Memory B cell (primary cell): ENCODE measurements around the gene AOPEP.

Source experiments
- ATAC-seq: fragments of 150-1000 bp; cut with Tn5 transposase; 2 replicates; pipeline ENCODE4 v1.10.0; 2021; ENCODE audit warnings: low read depth, mild to moderate bottlenecking, moderate library complexity
- DNase-seq, 2 donors: peaks; one replicate each; pipeline ENCODE4 v3.0.0; 2022; ENCODE audit warnings: low spot score in 2 of 2
- H3K27ac Mint-ChIP-seq: one replicate; pipeline ENCODE4 v1.8.0; 2022; ENCODE audit warnings: mild to moderate bottlenecking, moderate library complexity, mixed read lengths
- H3K27me3 Mint-ChIP-seq: one replicate; pipeline ENCODE4 v1.8.0; 2022; ENCODE audit warnings: mixed read lengths
- H3K36me3 Mint-ChIP-seq: one replicate; pipeline ENCODE4 v1.8.0; 2022; ENCODE audit warnings: mild to moderate bottlenecking, mixed read lengths
- H3K4me1 Mint-ChIP-seq: one replicate; pipeline ENCODE4 v1.8.0; 2022; ENCODE audit warnings: mixed read lengths
- H3K4me3 Mint-ChIP-seq: one replicate; pipeline ENCODE4 v1.8.0; 2022; ENCODE audit warnings: mild to moderate bottlenecking, moderate library complexity, mixed read lengths
- H3K9me3 Mint-ChIP-seq: one replicate; pipeline ENCODE4 v1.8.0; 2022; ENCODE audit warnings: mixed read lengths

The AOPEP gene

GRCh38 chr9:94783102-94783682 lies 56.7 kb downstream of the AOPEP start:
- Mint-ChIP-seq H3K4me1 (peaks cover 4% of the 10 kb centered on the region), H3K27me3 (no peaks in the 10 kb centered on the region), H3K4me3 (no peak overlapping the region), H3K9me3 (no peaks in the 10 kb centered on the region), H3K36me3 (no peaks in the 10 kb centered on the region), H3K27ac (no peak overlapping the region)
- peak; percentile 10 to 17 for DNase-seq
- no peak for ATAC-seq

DNA sequence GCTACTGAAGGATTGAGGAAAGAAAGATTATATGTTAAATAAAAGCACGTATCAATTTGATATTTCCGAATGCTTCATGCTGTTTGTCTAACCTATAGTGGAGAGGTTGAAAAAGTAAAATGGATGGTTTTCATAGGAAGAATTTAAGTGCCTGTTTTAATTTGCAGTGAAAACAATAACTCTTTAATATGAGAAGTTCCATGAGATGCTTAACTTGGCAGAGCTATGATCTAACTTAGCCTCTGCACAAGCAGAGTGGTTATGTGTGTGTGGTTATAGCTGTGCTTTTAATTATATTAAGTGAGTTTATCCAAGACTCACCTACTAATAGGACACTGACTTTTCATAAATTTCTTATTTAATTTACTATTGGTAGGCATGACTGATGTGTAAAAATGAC lies 57.4 kb downstream of the AOPEP start:
- H3K27me3 Mint-ChIP-seq, result no peaks in the 10 kb centered on the region
- DNase-seq (no peak), ATAC-seq (no peak)
- H3K4me1 Mint-ChIP-seq, result peaks cover 4% of the 10 kb centered on the region
- H3K4me3 Mint-ChIP-seq, result no peak overlapping the region
- H3K9me3 Mint-ChIP-seq, result no peaks in the 10 kb centered on the region
- H3K27ac Mint-ChIP-seq, result no peak overlapping the region
- H3K36me3 Mint-ChIP-seq, result no peaks in the 10 kb centered on the region

GRCh38 chr9:94785215-94786169 lies 59.0 kb downstream of the AOPEP start:
- Mint-ChIP-seq H3K4me1 (peaks cover 2% of the 10 kb centered on the region), H3K4me3 (no peak overlapping the region), H3K27me3 (no peaks in the 10 kb centered on the region), H3K36me3 (no peaks in the 10 kb centered on the region), H3K27ac (no peak overlapping the region), H3K9me3 (no peaks in the 10 kb centered on the region)
- DNase-seq (no peak), ATAC-seq (no peak)

- H3K36me3 Mint-ChIP-seq, result peaks cover 2% of the 10 kb centered on the region
- peaks cover 2% of the 10 kb centered on the region for H3K4me1 Mint-ChIP-seq
- no peak overlapping the region for H3K4me3 Mint-ChIP-seq
- H3K27ac Mint-ChIP-seq, result no peak overlapping the region
- DNase-seq (no peak), ATAC-seq (no peak)
- no peaks in the 10 kb centered on the region for H3K27me3 Mint-ChIP-seq
- H3K9me3 Mint-ChIP-seq, result no peaks in the 10 kb centered on the region
Measured at GRCh38 chr9:94786586-94786985, 60.1 kb downstream of the AOPEP start.

GRCh38 chr9:94787266-94787665 lies 60.8 kb downstream of the AOPEP start:
- no peak for DNase-seq
- peaks cover 2% of the 10 kb centered on the region for H3K4me1 Mint-ChIP-seq
- no peak for ATAC-seq
- H3K4me3 Mint-ChIP-seq, result no peak overlapping the region
- H3K27me3 Mint-ChIP-seq, result no peaks in the 10 kb centered on the region
- no peaks in the 10 kb centered on the region for H3K9me3 Mint-ChIP-seq
- H3K27ac Mint-ChIP-seq, result no peak overlapping the region
- H3K36me3 Mint-ChIP-seq, result peaks cover 2% of the 10 kb centered on the region

DNA sequence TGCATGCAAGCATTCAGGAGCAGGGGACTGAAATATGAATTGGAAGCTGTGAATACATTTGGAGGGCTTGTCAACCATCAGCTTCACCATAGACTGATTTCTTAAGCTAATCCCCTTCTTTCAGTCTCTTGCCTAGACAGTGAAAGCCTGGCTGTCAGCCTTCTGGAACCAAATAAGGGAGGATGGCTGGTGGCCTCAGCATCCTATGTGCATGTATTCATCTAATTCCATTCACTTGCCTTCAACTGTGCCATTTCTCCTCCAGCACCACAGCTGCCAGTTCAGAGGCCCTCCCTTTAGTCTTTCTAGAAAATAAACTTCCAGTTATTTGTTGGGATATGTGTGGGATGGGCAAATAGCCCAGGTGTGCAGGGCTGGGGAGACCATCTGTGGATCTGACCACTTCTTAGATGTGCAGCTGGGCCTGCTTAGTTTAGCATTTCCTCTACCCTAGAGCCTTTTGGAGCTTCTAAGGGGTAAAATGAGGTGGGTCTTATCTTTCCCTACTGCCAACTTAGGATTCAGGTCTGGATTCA lies 62.1 kb downstream of the AOPEP start:
- Mint-ChIP-seq H3K27ac (no peak overlapping the region), H3K9me3 (no peaks in the 10 kb centered on the region), H3K27me3 (no peaks in the 10 kb centered on the region), H3K4me1 (peaks cover 2% of the 10 kb centered on the region), H3K4me3 (no peak overlapping the region), H3K36me3 (peaks cover 13% of the 10 kb centered on the region)
- no peak for ATAC-seq
- DNase-seq, result no peak

DNA sequence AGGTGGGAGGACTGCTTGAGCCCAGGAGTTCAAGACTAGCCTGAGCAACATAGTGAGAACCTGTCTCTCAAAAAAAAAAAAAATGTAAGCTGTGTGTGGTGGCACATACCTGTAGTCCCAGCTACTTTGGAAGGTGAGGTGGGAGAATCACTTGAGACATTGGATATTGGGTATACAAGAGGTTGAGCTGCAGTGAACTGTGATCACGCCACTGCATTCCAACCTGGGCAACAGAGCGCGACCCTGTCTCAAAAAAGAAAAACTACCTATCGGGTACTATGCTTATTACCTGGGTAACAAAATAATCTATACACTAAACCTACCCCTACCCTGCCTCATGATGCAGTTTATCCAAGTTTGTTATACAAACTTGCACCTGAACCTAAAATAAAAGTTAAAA lies 64.9 kb downstream of the AOPEP start:
- Mint-ChIP-seq H3K4me3 (no peak overlapping the region), H3K36me3 (peaks cover 21% of the 10 kb centered on the region), H3K27ac (no peak overlapping the region), H3K27me3 (no peaks in the 10 kb centered on the region), H3K9me3 (no peaks in the 10 kb centered on the region), H3K4me1 (peaks cover 2% of the 10 kb centered on the region)
- no peak for ATAC-seq
- no peak for DNase-seq

DNA sequence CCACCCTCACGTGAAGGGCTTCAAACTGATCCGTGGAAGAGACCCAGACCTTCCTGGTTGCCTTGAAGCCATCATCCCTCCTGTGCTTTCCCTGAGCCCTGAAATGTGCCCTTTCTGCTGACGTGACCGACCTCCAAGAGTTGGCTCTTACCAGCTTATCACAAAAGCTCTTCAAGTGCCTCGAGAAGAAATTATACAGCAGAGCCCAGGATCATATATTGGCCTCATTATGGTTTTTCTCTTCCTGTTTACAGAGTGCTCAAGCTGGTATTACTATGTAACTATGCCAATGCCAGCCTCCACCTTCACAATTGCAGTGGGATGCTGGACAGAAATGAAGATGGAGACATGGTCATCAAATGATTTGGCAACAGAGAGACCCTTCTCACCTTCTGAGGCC lies 66.0 kb downstream of the AOPEP start:
- Mint-ChIP-seq H3K4me1 (no peaks in the 10 kb centered on the region), H3K27ac (no peak overlapping the region), H3K4me3 (no peak overlapping the region), H3K36me3 (peaks cover 25% of the 10 kb centered on the region), H3K9me3 (no peaks in the 10 kb centered on the region), H3K27me3 (no peaks in the 10 kb centered on the region)
- no peak for ATAC-seq
- DNase-seq, result no peak

DNA sequence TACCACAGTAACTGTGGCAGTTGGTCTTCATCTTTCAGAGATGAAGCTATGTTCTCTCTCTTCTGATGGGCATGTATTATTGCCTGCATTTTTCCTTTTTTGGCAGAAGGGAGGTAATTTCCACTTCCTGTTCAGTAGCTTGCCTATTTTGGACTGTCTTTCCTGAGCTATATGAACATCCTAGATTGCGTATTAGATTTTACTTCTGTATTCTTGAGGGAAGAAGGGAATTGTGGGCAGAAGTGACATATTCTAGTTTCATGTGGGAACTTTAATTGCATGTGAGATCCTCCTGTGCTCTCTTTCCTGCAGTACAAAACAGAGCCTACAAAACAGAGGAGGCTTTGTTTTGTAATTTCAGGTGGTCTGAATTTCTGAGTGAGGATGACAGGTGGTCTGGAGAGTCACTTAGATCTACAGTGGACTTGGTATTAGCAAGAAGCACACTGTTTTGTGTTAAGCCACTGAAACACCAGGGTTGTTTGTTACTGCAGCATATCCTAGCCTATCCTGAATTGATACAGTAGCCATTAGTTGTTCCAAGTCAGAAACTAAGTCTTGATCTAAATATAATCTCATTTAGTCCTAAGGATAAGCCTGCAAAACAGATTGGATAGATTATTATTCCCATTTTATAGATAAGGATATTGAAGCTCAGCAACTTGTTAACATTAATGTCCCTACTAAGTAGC lies 68.1 kb downstream of the AOPEP start:
- no peak for DNase-seq
- H3K4me3 Mint-ChIP-seq, result no peak overlapping the region
- H3K36me3 Mint-ChIP-seq, result peaks cover 29% of the 10 kb centered on the region
- H3K27ac Mint-ChIP-seq, result no peak overlapping the region
- ATAC-seq, result no peak
- H3K9me3 Mint-ChIP-seq, result no peaks in the 10 kb centered on the region
- no peaks in the 10 kb centered on the region for H3K27me3 Mint-ChIP-seq
- H3K4me1 Mint-ChIP-seq, result no peaks in the 10 kb centered on the region

DNA sequence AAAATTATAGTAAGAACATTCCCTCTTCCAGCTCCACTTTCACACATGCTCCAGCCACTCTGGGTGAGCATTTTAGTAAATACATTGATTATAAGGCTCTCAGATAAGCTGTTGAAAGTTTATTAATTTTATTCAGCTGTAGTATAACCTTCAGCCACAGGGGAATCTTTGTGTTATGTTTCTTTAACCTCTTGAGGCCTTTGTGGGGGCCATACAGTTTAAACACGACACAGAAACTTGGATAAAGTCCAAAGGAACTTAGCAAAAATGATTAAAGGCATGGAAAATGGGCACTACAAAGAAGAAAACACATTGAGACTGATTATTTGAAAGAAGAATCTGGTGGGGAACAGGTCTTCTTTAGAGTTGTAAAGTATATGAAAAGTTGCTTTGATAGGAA lies 70.2 kb downstream of the AOPEP start:
- DNase-seq, result no peak
- Mint-ChIP-seq H3K27ac (no peak overlapping the region), H3K4me3 (no peak overlapping the region), H3K27me3 (no peaks in the 10 kb centered on the region), H3K4me1 (no peaks in the 10 kb centered on the region), H3K9me3 (no peaks in the 10 kb centered on the region), H3K36me3 (peaks cover 37% of the 10 kb centered on the region)
- no peak for ATAC-seq

DNA sequence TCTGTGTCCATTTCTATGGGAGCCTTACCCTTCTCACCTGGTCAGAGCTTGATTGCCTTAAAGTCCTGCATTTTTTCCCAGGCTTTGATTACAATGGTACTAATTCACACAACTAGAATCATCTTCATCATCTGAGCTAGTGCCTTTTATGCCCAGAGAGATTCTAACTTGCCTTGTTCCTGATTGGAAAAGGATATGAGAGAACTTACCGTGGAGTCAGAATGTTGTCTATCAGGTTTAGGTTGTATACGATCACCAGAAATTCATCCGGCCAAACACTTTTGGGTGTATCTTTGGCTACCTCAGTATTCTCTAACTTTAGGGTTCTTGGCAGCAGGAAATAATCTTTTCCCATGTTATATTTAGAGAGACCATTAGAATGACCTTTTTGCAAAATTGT lies 71.7 kb downstream of the AOPEP start:
- Mint-ChIP-seq H3K27me3 (no peaks in the 10 kb centered on the region), H3K36me3 (peaks cover 30% of the 10 kb centered on the region), H3K27ac (no peak overlapping the region), H3K9me3 (no peaks in the 10 kb centered on the region), H3K4me1 (no peaks in the 10 kb centered on the region), H3K4me3 (no peak overlapping the region)
- no peak for ATAC-seq
- DNase-seq, result no peak

- Mint-ChIP-seq H3K27me3 (no peaks in the 10 kb centered on the region), H3K4me1 (no peaks in the 10 kb centered on the region), H3K36me3 (peaks cover 27% of the 10 kb centered on the region), H3K9me3 (no peaks in the 10 kb centered on the region), H3K4me3 (no peak overlapping the region), H3K27ac (no peak overlapping the region)
- ATAC-seq, result no peak
- no peak for DNase-seq
Measured at GRCh38 chr9:94798708-94799107, 72.2 kb downstream of the AOPEP start.

DNA sequence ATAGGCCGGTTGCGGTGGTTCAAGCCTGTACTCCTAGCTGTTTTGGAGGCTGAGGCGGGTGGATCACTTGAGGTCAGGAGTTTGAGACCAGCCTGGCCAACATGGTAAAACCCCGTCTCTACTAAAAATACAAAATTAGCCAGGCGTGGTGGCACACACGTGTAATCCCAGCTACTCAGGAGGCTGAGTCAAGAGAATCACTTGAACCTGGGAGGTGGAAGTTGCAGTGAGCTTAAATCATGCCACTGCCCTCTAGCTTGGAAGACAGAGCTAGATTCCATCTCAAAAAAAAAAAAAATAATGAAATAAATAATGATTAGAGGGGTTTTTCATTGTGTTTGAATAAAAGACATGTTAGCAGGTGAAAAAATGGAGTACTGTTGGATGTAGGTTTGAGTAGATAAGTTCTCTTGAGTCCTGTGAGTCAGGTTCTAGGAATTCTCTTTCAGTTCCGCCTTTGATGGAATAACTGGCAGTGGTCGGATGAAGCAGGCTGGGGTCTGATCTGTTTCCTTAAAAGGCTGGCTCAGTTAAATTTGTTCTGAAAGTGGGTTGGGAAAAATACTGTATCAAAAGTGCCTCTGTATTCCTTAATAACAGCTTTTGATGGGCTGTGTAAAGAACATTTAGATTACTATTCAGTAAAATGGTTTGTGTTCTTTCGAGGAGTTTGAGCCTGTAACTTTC lies 73.2 kb downstream of the AOPEP start:
- Mint-ChIP-seq H3K36me3 (peaks cover 32% of the 10 kb centered on the region), H3K27ac (no peak overlapping the region)
- DNase-seq, result no peak

More for the DNA sequence above, 73.2 kb downstream of the AOPEP start:
- Mint-ChIP-seq H3K9me3 (no peaks in the 10 kb centered on the region), H3K27me3 (no peaks in the 10 kb centered on the region), H3K4me3 (no peak overlapping the region), H3K4me1 (no peaks in the 10 kb centered on the region)
- no peak for ATAC-seq
